M059J (cell line): ENCODE measurements around the gene TCERG1L. TPM values are rescaled to one million over a fixed set of nuclear protein-coding genes. Genes with fewer than 3 reads are reported as not detected.
A peak's percentile ranks its signal among the peaks of the same experiment; 100 is the strongest.

Source experiments
- DNase-seq: peaks from one replicate; pipeline ENCODE4 v3.0.0-alpha.2; 2012; ENCODE audit warnings: low read depth
- total RNA-seq: library from RNA; depleted of rRNA; stranded (reverse); fragments of >200 nt; shearing (Covaris generic); gene quantifications from 2 replicates; pipeline ENCODE4 v1.2.3, GENCODE V29; 2014

TCERG1L gene
- total RNA-seq, 1 experiment from 2014 or later: not detected

DNA sequence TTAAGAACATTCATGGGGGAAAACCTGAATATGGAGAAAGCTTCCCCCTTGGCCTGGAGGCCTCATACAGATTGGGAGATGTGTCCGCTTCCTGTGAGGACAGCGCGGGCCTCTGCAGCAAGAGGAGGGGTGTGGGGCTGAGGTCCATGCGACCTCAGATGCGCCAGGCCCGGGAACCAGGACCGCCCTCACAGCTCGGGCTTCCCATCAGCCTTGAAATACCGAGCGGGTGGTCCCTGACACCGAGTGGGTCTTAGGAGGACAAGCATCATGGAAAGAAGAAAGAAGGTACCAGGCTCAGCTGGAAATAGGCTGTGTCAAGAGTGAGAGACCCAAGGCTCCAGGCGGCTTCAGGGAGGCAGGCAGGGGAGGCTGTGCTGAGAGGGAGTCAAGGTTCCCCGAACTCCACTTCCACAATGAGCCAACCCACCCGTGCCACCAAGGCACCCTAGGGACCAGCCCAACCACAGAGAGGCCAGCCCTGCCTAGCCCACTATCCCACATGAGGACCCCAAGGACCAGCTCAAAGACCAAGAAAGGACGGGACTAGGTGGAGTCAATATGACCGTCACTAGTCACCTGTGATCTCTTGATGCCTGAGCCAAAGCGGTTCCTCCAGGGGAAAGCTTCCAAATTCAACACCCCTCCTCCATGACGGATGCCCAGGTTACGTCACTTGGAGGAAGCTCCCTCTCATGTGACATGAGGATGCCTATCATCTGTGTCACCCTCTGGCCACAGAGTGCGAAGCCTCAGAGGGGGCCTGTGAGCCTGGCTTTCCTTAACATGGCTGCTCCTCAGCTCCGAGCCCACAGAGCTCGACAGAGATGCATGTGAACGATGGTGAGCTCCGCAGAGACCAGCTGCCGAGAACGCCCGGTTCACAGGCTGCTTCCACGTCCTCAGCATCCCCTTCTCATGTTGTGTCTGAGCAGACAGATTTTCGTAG lies 103.7 kb downstream of the TCERG1L start:
- peak; percentile 13 for DNase-seq

DNA sequence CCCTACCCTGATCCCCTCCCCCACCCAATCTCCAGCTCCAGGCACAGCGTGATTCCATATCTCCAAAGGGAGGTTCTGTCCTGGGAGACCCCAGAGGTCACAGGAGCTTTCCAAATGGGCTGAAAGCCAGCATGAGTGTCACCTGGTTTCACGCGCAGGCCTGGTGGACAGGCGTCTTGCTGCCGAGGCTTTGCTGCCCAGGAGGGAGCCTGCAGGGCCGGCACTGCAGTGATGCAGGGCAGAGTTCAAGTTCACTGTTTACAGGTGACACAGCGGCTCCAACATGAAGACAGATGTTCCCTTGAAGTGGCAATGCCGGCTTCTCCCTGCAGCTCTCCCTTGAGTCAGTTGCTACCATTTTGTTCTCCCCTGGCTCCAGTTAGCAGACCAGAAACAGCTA lies 104.3 kb downstream of the TCERG1L start:
- no peak for DNase-seq

DNA sequence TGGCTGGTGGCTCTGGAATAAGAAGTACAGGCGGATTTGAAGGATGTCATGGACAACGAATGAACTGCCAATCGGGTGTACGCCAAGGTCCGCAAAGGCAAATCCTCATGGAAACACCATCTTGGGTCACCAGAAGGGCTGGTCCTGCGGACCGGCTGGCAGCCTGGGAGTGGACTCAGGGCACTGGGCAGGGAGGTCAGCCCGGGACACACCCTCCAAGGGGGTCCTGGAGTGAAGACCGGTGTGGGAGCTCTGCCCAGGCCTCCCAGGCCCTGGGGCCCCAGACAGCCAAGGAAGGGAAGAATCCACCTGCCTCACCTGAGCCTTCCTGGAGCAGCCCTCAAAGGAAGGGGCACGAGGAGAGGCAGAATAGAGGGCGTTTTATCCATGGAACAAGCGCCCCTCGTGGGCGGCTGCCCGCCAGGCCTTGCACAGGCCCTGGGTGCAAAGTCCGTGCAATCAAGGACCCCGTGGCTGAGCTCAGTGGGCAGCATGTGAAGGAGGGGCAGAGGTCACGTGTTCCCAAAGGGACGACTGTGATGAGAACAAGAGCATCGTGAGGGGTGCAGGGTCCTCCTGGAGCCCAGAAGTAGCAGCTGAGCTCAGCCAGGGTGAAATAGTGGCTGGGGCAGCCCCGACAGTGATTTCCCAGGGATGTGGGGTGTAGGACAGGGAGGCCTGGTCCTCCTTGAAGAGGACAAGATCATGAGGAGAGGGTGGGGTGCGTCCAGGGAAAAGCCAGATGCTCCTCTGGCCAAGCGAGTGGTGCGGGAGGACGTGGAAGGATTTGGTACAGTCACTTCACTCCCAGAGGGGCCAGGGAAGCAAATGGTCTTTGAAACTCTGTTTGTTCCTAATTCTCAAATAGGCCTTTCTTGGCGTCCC lies 105.2 kb downstream of the TCERG1L start:
- DNase-seq: no peak

DNA sequence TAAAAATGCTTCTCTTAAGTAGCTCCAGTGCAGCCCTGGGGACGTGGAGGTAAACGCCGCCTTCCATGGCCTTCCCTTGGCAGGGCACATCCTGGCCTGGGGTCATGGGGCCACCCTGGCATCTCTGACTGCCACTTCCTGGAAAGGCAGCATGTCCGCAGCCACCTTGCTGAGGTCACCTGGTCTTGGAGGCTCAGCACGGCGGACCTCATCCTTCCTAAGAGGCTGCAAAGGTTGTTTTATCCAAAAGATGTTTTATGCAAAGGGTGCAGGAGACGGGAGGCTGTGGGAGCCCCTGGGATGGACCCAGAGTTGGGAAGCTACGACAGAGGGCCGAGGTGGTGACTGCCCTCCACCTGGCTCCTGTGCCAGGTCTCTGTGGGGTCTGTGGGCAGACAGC lies 106.0 kb downstream of the TCERG1L start:
- DNase-seq: no peak

DNA sequence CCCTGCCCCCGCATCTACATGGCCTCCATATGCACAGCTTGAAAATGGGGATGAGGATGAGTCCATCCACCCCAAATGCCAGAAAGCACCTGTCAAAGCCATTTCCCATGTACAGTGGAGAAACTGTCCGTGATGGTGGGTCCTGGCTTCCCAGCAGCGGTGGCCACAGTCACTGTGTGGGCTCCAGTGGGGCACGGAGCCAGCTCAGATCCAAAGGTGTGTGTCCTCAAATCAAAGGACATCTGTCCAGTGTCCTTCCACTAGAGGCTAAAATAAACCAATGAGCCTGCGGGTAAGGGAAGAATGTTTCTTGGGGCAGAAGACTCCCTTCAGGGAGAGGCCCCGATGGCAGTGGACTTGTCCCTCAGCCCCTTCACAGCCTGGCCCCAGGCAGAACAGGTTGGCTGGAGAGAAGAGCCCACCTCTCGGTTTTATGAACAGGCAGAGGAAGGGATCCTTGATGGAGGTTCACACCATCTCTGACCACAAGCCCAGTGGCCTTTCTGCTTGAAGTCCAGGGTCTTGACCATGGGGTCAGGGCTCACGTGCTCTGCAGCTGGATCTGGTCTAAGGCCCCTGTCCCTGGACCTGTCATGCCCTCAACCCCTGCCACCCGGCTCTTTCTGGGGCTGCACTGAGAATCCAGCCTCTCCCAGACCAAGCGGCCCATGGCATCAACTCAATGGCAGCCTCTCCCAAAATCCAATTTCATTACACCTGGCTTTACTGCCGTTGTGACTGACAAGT lies 106.9 kb downstream of the TCERG1L start:
- no peak for DNase-seq

DNA sequence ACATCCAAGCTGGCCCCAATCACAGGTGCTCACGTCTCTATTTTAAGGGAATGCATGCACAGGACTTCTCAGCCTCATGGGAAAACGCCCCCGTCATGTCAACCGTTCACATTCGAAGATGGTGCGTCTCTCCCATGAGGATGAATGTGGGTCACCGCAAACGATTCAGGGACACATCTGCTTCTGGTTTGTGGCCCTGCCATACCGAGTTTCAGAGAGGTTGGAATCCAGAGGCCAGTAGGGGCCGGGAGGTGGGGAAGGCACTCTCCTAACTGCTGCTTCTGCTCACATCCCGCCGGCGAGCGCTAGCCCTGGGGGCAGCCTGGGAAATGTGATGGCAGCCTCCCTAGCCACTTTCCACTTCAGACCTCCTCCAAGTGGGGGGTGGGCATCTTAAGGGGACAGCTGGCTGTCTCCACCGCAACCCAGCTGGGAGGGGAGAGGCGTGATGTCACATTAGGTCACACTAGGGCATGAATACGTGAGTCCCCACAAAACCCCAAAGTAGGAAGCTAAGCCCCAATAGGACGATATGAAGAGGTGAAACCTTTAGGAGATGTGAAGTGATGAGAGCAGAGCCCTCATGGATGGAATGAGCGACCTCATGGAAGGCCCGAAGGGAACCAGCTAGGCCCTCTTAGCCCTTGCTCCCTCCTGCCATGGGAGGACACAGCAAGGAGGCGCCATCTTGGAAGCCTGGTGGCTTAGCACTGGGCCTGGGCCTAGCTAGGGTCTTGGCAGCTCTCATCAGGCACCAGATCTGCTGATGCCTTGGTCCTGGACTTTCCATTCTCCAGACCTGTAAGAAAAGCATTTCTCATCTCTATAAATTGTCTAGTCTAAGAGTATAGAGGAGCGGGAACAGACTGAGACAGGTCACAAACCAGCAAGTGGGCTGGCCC lies 107.8 kb downstream of the TCERG1L start:
- DNase-seq: no peak

DNA sequence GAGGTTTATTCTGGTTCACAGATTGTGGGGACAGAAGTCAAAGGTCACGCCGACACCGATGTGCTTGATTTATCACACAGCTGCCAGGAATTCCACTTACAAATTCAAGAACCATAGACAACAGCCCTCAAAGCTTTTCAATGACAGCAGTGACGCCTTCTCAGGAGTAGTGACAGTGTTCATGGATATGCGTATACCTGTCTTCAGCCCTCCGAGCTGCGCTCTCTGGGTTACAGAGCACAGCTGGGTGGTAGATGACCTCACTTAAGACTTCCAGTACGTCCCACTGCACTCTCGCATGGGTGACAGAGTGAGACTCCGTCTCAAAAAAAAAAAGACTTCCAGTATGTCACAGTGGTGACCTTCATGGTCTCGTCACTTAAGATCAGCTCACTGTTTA lies 108.5 kb downstream of the TCERG1L start:
- DNase-seq: no peak

DNA sequence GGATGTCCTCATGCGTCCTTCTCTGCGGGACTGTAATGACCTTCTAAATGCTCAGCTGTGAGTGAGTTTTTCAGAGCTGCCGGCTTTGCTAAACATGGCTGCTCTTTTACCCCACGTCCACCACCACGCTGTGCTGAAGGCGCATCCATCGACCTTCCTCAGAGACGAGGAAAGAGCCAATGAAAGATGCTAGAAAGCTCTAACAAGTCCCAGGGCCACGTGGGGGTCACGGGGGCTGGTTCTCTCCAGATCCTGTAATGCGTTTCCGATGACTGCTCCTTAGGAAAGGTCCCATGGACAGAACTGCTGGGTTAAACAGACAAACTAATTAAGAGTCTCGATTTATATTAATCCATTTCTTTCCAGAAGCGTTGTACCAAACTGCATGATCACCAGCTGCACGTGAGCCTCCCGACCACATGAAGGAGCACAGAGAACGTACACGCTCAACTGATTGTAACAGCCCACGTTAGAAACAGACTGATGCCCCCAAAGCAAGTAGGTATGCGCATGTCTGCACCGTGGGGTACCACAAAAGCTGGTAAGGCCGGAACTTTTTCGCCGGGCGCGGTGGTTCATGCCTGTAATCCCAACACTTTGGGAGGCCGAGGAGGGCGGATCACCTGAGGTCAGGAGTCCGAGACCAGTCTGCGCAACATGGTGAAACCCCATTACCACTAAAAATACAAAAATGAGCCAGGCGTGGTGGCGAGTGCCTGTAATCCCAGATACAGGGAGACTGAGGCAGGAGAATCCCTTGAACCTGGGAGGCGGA lies 109.6 kb downstream of the TCERG1L start:
- DNase-seq: no peak

DNA sequence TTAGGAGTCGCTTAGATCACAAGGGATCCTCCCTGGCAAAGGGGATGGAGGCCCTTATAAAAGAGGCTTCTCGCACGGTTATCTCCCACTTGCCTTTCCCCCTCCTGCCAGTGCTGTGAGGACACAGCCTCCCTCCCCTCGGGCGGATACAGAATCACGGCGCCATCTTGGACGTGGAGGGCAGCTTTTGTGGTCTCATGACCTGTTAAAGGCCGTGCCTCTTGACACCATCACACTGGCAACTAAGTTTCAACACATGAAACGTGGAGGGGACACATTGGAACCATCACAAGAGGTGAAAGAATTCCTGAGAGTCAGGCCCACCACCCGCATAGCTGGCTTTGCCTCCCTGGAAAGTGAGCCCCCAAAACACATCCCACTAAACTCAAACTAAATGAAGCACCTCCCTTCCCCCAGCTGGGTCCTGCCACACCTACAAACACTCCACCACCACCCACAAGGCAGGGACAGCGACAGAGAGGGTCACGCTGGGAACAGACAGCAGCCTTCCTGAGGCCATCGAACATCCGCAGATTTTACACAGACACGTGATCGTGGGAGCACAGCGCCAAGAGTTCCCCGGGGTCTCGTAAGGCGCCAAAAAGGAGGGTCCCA lies 110.6 kb downstream of the TCERG1L start:
- no peak for DNase-seq

DNA sequence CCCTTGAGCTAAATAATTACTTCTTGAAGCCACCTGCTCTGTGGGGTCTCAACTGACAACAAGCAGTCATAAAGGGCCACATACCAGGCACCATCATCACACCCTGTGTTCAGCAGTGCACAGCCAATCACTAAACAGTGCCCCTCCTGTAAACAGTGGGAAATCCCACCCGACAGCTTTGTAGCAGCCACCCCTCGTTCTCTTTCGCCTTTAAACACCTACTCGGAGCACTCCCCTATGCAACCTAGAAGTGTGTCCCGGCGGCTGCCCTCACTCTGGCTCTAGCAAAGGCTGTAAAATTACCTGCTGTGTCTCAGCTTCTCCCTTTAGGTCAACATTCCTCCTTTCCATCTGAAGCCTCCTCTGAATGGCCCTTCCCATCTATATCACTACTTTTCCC lies 111.9 kb downstream of the TCERG1L start:
- no peak for DNase-seq

DNA sequence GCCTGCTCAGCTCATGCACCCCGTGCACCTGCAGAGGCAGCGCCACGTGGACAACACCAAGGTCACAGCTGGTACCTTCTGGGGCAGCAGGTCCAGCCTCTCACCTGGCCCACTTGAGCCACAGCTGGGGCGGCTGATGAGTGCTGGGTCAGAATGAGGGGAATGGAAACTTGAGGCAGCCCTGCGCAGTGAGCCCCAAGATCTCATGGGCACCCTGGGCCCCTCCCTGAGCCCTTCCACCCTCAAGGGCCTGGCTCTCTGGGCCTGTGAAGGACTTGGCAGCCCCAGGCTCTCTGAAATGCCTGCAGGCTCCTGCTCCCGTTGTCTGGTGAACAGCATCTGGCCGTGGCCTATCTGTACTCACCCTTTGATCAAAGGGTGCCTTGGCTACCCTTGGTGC lies 112.7 kb downstream of the TCERG1L start:
- no peak for DNase-seq

DNA sequence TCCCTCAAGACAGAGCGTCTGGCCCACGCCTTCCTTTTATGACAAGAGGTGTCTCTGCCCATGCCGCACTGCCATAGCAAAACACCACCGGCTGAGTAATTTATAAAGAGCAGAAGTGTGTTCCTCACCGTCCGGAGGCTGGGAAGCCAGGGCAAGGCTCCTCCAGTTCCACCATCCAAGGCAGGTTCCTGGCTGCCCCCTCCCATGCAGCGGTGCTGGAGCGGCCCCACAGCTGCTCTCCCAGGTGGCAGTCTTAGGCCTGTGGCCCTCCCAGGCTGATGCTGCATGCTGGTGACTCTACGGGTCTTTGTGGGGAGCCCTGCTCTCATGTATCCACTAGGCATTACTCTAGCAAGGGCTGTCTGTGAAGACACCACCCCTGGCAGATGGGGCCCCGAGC lies 113.1 kb downstream of the TCERG1L start:
- no peak for DNase-seq

DNA sequence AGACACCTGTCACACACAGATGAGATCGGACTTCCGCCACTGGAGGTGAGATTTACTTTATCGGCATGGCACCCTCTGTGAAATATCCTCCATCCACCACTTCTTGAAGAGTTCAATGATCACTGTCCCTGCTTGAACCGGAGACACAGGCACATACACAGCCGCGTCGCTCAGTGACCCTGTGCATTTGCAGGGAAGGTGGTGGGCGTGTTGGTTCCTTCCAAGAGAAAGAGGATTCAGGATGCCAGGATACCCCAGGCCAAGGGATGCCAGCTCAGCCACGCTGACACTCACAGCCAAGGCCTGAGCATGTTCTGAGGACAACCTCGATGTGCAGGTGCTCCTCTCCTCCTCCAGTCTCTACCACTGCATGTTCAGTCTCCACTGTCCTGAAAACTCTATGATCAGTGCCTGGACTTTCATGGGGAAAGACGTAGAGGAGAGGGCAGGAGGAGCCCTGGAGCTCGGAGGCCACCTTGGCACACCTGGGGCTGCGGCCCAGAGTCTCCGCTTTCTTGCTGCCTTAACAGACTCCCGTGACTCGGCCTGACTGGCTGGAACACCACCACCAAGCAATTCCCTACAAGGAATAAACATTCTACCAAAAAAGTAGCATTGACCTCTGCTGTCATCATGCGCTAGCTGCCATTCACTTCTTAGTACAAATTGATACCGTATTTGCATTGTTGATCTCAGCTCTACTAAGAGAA lies 115.2 kb downstream of the TCERG1L start:
- DNase-seq: no peak

DNA sequence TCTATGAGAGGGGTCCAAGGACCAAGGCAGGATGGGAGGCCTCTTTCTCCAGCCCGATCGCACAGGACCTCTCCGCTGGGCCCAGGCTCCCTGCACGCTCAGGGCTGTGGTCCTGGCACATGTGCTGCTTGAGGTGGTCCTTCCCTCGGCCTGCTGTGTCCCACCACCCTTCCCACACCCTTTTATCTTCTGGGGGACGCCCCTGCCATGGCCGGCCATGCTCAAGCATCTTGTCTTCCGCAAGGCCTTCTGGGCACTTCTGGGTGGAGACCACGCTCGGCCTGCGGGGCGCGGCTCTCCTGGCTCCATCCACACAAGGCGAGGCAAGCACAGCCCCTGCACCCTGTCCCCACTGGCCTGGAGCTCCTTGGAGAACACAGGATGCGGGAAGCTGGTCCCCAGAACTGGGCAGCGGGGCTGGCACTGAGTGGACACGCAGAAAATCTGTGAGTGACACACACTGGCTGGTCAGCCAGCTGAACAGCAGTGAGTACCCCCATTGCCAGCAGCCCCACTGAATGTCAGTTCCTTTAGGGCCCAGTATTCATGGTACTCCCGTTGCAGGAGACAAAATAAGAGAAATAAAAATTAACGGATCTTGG lies 115.9 kb downstream of the TCERG1L start:
- DNase-seq: no peak

DNA sequence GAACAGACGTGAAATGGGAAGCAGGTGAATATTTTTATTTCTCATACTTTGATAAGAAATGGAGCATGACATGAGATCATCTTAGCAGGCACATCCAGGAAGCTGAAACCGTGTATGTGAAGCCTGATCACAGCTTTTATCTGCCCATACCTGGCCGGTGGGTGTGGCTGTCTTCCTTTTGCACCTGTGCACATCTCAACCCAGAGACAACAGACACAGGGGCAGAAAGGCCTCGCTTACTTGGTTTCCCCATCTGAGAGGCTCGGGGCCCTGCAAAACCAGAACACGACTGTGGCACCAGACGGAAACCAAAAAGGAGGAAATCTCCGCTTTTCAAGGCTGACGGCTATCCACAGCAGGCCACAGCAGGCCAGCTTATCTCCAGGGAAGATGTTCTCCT lies 116.4 kb downstream of the TCERG1L start:
- no peak for DNase-seq

DNA sequence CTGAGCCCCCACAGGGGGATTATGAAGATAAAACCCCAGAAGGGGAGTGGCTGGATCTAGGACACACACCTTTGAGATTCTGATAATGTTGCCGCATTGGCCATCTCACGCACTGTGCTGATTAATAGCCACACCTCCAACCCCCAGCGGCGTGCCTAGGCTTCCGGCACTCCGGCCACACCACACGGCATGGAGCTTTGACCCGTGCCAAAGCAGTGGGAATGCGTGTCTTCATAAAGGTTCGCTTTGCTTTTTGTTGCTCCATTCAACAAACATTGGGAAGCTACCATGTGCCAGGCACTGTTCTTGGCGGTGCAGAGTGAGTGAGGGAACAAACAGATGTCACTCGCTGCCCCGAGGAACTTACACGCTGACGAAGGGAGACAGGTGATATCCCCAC lies 117.6 kb downstream of the TCERG1L start:
- no peak for DNase-seq

DNA sequence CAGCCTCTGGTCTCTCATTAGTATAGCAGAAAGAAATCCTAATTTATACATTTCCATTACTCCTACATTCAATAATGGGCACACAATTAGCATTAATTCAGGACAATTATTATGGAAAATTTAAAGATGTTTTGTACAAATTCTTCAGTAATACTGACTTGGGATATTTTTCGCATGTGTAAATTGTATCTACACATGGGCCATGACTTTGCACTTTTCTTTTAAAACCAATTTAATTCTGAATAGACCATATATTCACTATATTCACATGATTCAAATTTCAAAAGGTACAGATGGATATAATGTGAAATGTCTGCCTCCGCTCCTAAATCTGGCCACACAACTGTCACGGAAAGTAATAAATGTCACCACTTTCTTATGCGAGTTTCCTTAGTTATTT lies 123.0 kb downstream of the TCERG1L start:
- DNase-seq: no peak

DNA sequence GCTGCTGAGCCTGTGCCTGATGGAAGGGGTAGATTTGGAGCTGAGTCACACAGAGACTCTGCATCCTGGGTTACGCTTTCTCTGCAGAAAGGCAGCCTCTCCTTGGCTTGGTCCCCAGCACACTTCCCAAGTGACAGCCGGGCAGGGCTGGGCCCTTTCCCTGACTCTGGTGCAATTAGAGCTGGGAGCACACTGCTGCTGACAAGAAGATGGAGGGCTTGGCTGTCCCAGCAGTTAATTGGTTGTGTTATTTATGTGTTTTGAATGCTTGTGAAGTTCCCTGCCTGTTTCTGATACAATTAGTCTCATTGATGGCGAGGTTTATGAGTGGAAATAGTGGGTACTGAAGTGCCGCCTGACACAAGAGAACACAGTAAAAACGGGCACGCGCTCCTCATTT lies 123.6 kb downstream of the TCERG1L start:
- DNase-seq: no peak

DNA sequence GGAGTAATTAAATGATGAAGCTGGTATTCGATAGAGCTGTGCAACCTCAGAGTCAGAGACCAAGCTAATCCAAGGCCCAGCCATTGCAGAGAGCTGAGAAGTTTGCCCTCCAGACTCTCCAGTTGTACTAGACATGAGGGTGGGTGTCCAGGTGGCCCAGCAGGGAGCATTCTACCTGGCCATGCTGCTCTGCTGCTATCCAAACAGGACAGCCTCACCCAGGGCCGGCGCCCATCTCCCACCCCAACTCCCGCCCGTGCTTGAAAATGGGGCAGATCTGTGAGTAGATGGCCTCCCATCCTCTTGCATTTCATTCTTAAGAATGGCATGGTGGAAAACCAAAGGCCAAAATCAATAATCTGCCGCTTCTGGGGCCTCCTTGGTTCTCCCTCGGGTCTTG lies 124.2 kb downstream of the TCERG1L start:
- DNase-seq: no peak
